ENCODE measurements around the gene RITA1.

- TF ChIP-seq CTCF (IDR thresholded peaks at IDR 0.05; ENCODE audit: low read depth, low read length): no peak
- TF ChIP-seq POLR2A (IDR thresholded peaks at IDR 0.05; ENCODE audit: extremely low read depth, insufficient read length): no peak
- TF ChIP-seq MYC (IDR thresholded peaks at IDR 0.05; ENCODE audit: low read depth, low read length): no peak
These were observed 19.3 kb downstream of the RITA1 start for GRCh38 chr12:113204804-113205203.

Data from NB4 (cell line).